PC-3 (cell line): Measurements from ENCODE around the gene FMC1.

Experiments
- EZH2 ChIP-seq: fragments of 300-600 bp; sonication (generic); IDR thresholded peaks from one replicate; pipeline ENCODE4 v1.6.1; 2017; ENCODE audit warnings: antibody characterized with exemption, mild to moderate bottlenecking, low read length; ENCODE audit not compliant: unreplicated experiment
- TF ChIP-seq, protein P1 (sequence below): fragments of 300-600 bp; sonication (generic); conservative IDR thresholded peaks from 2 replicates; pipeline ENCODE4 v1.5.1; 2017; ENCODE audit warnings: antibody characterized with exemption, low read depth, mild to moderate bottlenecking, low read length

DNA sequence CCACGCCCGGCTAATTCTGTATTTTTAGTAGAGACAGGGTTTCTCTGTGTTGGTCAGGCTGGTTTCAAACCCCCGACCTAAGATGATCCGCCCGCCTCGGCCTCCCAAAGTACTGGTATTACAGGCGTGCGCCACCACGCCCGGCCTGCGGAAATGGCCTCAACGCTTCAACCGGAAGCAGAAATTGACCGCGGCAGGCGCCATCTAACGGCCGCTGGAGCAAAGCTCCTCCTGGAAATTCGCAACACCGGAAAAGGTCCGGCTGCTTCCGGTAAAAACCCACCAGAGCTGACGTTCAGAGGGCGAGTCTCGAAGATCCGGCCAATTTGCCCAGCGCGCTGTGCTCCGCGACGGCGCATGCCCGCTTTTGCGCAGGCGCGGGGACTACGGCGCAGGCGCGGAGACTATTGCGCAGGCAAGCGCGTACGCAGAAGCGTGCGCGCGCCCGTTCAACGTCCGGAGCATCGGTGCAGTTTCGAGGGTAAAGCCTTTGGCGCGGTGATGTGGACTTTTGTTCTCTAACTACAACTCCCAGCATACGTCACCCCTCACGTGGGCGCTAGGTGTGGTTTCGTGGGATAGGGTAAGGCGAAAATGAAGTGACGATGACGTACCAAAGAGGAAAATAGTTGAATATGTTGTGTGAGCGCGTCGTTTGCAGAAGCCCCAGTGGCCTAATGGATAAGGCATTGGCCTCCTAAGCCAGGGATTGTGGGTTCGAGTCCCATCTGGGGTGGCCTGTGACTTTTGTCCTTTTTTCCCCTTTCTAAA, 915 bp upstream of the FMC1 start:
- TF ChIP-seq, protein P1, sequence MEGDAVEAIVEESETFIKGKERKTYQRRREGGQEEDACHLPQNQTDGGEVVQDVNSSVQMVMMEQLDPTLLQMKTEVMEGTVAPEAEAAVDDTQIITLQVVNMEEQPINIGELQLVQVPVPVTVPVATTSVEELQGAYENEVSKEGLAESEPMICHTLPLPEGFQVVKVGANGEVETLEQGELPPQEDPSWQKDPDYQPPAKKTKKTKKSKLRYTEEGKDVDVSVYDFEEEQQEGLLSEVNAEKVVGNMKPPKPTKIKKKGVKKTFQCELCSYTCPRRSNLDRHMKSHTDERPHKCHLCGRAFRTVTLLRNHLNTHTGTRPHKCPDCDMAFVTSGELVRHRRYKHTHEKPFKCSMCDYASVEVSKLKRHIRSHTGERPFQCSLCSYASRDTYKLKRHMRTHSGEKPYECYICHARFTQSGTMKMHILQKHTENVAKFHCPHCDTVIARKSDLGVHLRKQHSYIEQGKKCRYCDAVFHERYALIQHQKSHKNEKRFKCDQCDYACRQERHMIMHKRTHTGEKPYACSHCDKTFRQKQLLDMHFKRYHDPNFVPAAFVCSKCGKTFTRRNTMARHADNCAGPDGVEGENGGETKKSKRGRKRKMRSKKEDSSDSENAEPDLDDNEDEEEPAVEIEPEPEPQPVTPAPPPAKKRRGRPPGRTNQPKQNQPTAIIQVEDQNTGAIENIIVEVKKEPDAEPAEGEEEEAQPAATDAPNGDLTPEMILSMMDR: peak; percentile 70
- no peak for TF ChIP-seq EZH2
